ENCODE results near the gene PPP1R26. TPM values are rescaled to one million over a fixed set of nuclear protein-coding genes. Genes with fewer than 3 reads are reported as not detected.

PPP1R26 gene
- total and polyA plus RNA-seq, 2 of the 8 experiments (the other 6 are each of a cell fraction or from before 2014, with no cell fraction given): 9.8 to 32.7 TPM

- POLR2A ChIA-PET (ENCODE audit: partially characterized antibody): interaction anchor here (1.1 to 1.2 kb wide), 2 partner anchors 12 to 20 kb away, joined by 3 read pairs; no protein-coding TSS in a partner anchor
These were observed 47.4 kb downstream of the PPP1R26 start for GRCh38 chr9:135526730-135527571.

More at GRCh38 chr9:135526730-135527571, 47.4 kb downstream of the PPP1R26 start:
- H3K4me3 ChIP-seq (ENCODE audit: extremely low read depth in 1 of 4, insufficient read depth in 2 of 4, low read depth in 3 of 4, low read length in 4 of 4): no peak overlapping the region
- H2AK5ac ChIP-seq (ENCODE audit: low read depth, low read length): peak overlapping the region; percentile 39; the same call in 1 of the 2 replicates
- peak overlapping the region; percentile 59 for H4K91ac ChIP-seq (replicated peaks; ENCODE audit: insufficient read length, low read length)
- H3K27ac ChIP-seq (ENCODE audit: low read depth, low read length): no peak overlapping the region
- H4K5ac ChIP-seq (ENCODE audit: insufficient read length, low read depth, low read length): no peak overlapping the region
- H3K36me3 ChIP-seq (ENCODE audit: control insufficient read depth in 2 of 4, insufficient read depth in 4 of 4, low read length in 3 of 4): no peaks in the 10 kb centered on the region
- H4K8ac ChIP-seq (ENCODE audit: extremely low read depth, insufficient read depth, low read length): no peak overlapping the region; the same call in 1 of the 2 replicates
- no peaks in the 10 kb centered on the region for H3K79me2 ChIP-seq (ENCODE audit: control insufficient read depth in 1 of 2, insufficient read depth in 2 of 2, low read length in 2 of 2)
- H2BK12ac ChIP-seq (ENCODE audit: low read depth, low read length): peak overlapping the region; percentile 50; the same call in 1 of the 2 replicates
- peak overlapping the region; percentile 95; the same call in 1 of the 2 replicates for H2BK20ac ChIP-seq (ENCODE audit: low read length)
- CTCF ChIA-PET (ENCODE audit: partially characterized antibody): interaction anchor here (1.1 to 1.9 kb wide), 8 partner anchors 9 to 301 kb away, joined by 3 to 8 read pairs (median 4); no protein-coding TSS in a partner anchor
- WGBS, 2 experiments (ENCODE audit: extremely low coverage in 1 of 2, insufficient coverage in 1 of 2, insufficient read length in 1 of 2, insufficient replicate concordance in 2 of 2, low coverage in 1 of 2, low lambda C conversion rate in 2 of 2, missing lambda C conversion rate in 1 of 2): 89% methylated on average over 21 of the region's 30 CpGs; no CpG with 5 or more reads in 1 of the 2 experiments
- DNase-seq (ENCODE audit: low read depth in 1 of 2, low spot score in 2 of 2) (peak in 1 of 2 experiments; percentile 56), FAIRE-seq (no peak)
- no peaks in the 10 kb centered on the region for H3K27me3 ChIP-seq (replicated peaks in 1 of 4; ENCODE audit: control insufficient read depth in 3 of 4, extremely low read depth in 1 of 4, insufficient read depth in 3 of 4, low read length in 3 of 4)
- H3K4me1 ChIP-seq (replicated peaks in 1 of 4; ENCODE audit: control insufficient read depth in 3 of 4, insufficient read depth in 4 of 4, low read length in 3 of 4): peaks cover 0 to 12% (median 6%) of the 10 kb centered on the region in 4 experiments; a peak in 5 of 7 replicates
- no peak overlapping the region for H3K9ac ChIP-seq (replicated peaks in 1 of 4; ENCODE audit: extremely low read depth in 1 of 4, low read depth in 3 of 4, low read length in 3 of 4)
- H3K79me1 ChIP-seq (ENCODE audit: low read depth, low read length): no peaks in the 10 kb centered on the region
- H3K23ac ChIP-seq (ENCODE audit: insufficient read length): no peak overlapping the region
- peak overlapping the region; percentile 44; the same call in 1 of the 2 replicates for H2BK5ac ChIP-seq (ENCODE audit: low read depth, low read length)
- TF ChIP-seq CEBPB (IDR thresholded peaks at IDR 0.05; ENCODE audit: low read depth, low read length) (peak; percentile 62; the same call in 1 of the 2 replicates), BACH1 (IDR thresholded peaks at IDR 0.05; ENCODE audit: low read length) (no peak)
- no peaks in the 10 kb centered on the region for H4K20me1 ChIP-seq (replicated peaks in 1 of 2; ENCODE audit: control insufficient read depth in 1 of 2, insufficient read depth in 2 of 2, low read length in 2 of 2)
- H3K23me2 ChIP-seq (ENCODE audit: low read depth, low read length): no peaks in the 10 kb centered on the region
- H3K56ac ChIP-seq (replicated peaks; ENCODE audit: insufficient read length, low read depth, low read length): no peak overlapping the region
- no peak overlapping the region for H2BK120ac ChIP-seq (replicated peaks; ENCODE audit: low read depth, low read length)
- H3K14ac ChIP-seq (ENCODE audit: insufficient read length): no peak overlapping the region
- peak overlapping the region in 1 of 2 experiments; percentile 4; a peak in 1 of 4 replicates for H3K4me2 ChIP-seq (ENCODE audit: insufficient read depth in 1 of 2, low read depth in 2 of 2, low read length in 2 of 2)
- no peak overlapping the region for H2AFZ ChIP-seq (ENCODE audit: low read length)
- no peak overlapping the region for H3K4ac ChIP-seq (replicated peaks; ENCODE audit: insufficient read length, low read depth, low read length)
- 0 out of 2 replicates have a peak overlapping the region, but pooled peaks have one; percentile 72 for H2BK15ac ChIP-seq (ENCODE audit: low read length)
- H3K9me3 ChIP-seq (ENCODE audit: insufficient read depth in 2 of 2, low read depth in 1 of 2, low read length in 1 of 2): no peaks in the 10 kb centered on the region
- peak overlapping the region; percentile 87 for H3K18ac ChIP-seq (ENCODE audit: extremely low read depth, low read length)
